ENCODE results near the gene RDH13. TPM values are rescaled to one million over a fixed set of nuclear protein-coding genes. Genes with fewer than 3 reads are reported as not detected.

RDH13 gene
- total RNA-seq, 1 experiment from 2014 or later = 80.4 TPM

DNA sequence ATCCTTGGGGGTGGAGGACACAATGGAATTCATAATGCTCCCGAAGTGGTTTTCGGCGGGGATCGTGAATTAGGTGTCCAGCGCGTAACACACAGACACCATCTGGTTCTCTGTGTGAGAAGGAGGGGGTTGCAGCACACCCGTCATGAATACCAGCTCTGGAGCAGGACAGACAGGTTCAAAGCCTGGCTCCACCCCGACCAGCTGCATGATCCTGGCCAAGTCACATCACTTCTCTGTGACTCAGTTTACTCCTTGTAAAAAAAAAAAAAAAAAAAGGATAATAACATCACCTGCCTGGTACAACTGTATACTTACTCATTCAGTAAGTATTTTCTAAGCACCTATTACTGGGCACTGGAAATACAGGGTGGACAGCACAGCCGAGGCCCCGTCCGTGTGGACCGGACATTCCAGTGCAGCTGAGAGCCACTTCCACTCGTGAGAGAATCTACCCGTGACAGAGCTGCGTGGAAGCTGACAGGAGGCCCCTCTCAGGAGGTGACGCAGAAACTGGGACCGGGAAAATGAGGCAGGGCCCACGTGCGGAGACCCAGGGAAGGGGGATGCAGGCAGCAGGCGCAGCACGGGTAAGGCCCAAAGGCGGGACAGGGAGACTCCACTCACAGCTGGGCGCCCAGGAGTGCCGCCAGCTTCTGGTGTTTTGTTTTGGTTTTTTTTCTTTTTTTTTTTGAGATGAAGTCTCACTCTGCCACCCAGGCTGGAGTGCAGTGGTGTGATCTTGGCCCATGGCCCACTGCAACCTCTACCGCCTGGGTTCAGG, 12.0 kb downstream of the RDH13 start:
- BruUV-seq (replicated peaks) = no TSS peak
- Histone ChIP-seq H3K4me3 (ENCODE audit: low read length) (no peak overlapping the region), H3K9me2 (replicated peaks; ENCODE audit: low read length) (no peaks in the 10 kb centered on the region), H4K20me1 (ENCODE audit: low read length) (no peaks in the 10 kb centered on the region), H3K9me3 (ENCODE audit: low read length) (no peaks in the 10 kb centered on the region), H3F3A (ENCODE audit: low read length, unreplicated experiment) (no peaks in the 10 kb centered on the region), H3K27ac (ENCODE audit: low read length) (no peak overlapping the region), H3K27me3 (ENCODE audit: low read length) (no peaks in the 10 kb centered on the region), H3K36me3 (ENCODE audit: low read depth, low read length) (peaks cover 54% of the 10 kb centered on the region), H2AFZ (ENCODE audit: low read length) (no peak overlapping the region), H3K79me2 (ENCODE audit: low read length) (peaks cover 13% of the 10 kb centered on the region; the same call in 1 of the 2 replicates), H3K4me1 (ENCODE audit: insufficient read depth, low read length) (no peaks in the 10 kb centered on the region), H3K4me2 (ENCODE audit: low read length) (no peak overlapping the region), H3K9ac (ENCODE audit: low read length) (no peak overlapping the region)
- intact Hi-C loops (cut with micrococcal nuclease) = no loop called here
- CTCF ChIA-PET = no interaction called here
- DNase-seq (no peak), ATAC-seq (no peak)
- no peak for TF ChIP-seq CTCF (conservative IDR thresholded peaks at IDR 0.05; ENCODE audit: low read depth, low read length)
- TF ChIP-seq EZH2phosphoT487 (IDR thresholded peaks at IDR 0.05; ENCODE audit: borderline replicate concordance, low read length) = no peak
- TF ChIP-seq EZH2 (IDR thresholded peaks at IDR 0.05; ENCODE audit: low read length, unreplicated experiment) = no peak
- POLR2A ChIA-PET (ENCODE audit: unreplicated experiment) = no interaction called here

DNA sequence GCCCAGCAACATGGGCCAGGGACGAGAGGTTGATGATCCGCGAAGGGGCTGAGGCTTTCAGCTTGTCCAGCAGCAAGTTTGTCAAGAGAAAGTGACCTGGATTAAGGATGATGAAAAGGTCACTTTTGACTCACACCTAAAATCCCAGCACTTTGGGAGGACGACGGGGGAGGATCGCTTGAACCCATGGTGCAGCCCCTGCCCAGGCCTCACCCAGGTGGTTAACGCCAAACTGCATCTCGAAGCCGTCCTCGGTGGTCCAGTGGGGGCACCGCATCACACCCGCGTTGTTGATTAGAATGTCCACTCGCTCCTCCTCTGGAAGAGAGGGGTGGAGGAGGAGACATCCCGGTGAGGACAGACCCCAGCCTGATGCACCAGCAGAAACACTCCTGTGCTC, 14.5 kb downstream of the RDH13 start:
- CTCF ChIA-PET = no interaction called here
- ATAC-seq = no peak

More for the DNA sequence above, 14.5 kb downstream of the RDH13 start:
- H3K4me3 ChIP-seq (ENCODE audit: low read length) = no peak overlapping the region
- peaks cover 7% of the 10 kb centered on the region; the same call in 1 of the 2 replicates for H3K79me2 ChIP-seq (ENCODE audit: low read length)
- no peaks in the 10 kb centered on the region for H3K27me3 ChIP-seq (ENCODE audit: low read length)
- no peaks in the 10 kb centered on the region for H4K20me1 ChIP-seq (ENCODE audit: low read length)
- TF ChIP-seq EZH2phosphoT487 (IDR thresholded peaks at IDR 0.05; ENCODE audit: borderline replicate concordance, low read length) = no peak
- no peak for TF ChIP-seq CTCF (conservative IDR thresholded peaks at IDR 0.05; ENCODE audit: low read depth, low read length)
- TF ChIP-seq EZH2 (IDR thresholded peaks at IDR 0.05; ENCODE audit: low read length, unreplicated experiment) = no peak
- H3K9me3 ChIP-seq (ENCODE audit: low read length) = no peaks in the 10 kb centered on the region
- no peak for DNase-seq
- H3K4me2 ChIP-seq (ENCODE audit: low read length) = no peak overlapping the region
- no peak overlapping the region for H3K9ac ChIP-seq (ENCODE audit: low read length)
- H3K27ac ChIP-seq (ENCODE audit: low read length) = no peak overlapping the region
- H3F3A ChIP-seq (ENCODE audit: low read length, unreplicated experiment) = no peaks in the 10 kb centered on the region
- peaks cover 55% of the 10 kb centered on the region for H3K36me3 ChIP-seq (ENCODE audit: low read depth, low read length)
- POLR2A ChIA-PET (ENCODE audit: unreplicated experiment) = no interaction called here
- BruUV-seq (replicated peaks) = no TSS peak
- intact Hi-C loops (cut with micrococcal nuclease) = no loop called here
- H2AFZ ChIP-seq (ENCODE audit: low read length) = no peak overlapping the region
- H3K4me1 ChIP-seq (ENCODE audit: insufficient read depth, low read length) = no peaks in the 10 kb centered on the region
- H3K9me2 ChIP-seq (replicated peaks; ENCODE audit: low read length) = no peaks in the 10 kb centered on the region

Measured in PC-3 (cell line).